Middle frontal gyrus (tissue), 1 donor: Measurements from ENCODE around the gene PTPRM.
"Not testable (repeated sequence)": the region's sequence is repeated elsewhere in the genome, so short reads cannot be mapped to it uniquely, and the experiment has no call there.

Experiments
- DNase-seq: peaks from one replicate; pipeline ENCODE4 v3.0.0-alpha.2; 2015; ENCODE audit warnings: low spot score; ENCODE audit errors: extremely low spot score

The PTPRM gene

GRCh38 chr18:7725897-7726296 is 158.8 kb downstream of the PTPRM start:
- no peak for DNase-seq

- no peak for DNase-seq
These were observed 159.4 kb downstream of the PTPRM start for GRCh38 chr18:7726522-7726921.

- no peak for DNase-seq
These were observed 160.4 kb downstream of the PTPRM start for GRCh38 chr18:7727361-7728076.

GRCh38 chr18:7728297-7728696 is 161.2 kb downstream of the PTPRM start:
- DNase-seq = no peak

GRCh38 chr18:7729868-7730267 is 162.8 kb downstream of the PTPRM start:
- DNase-seq = no peak

GRCh38 chr18:7730682-7731081 is 163.6 kb downstream of the PTPRM start:
- DNase-seq = no peak

GRCh38 chr18:7733642-7734041 is 166.5 kb downstream of the PTPRM start:
- no peak for DNase-seq

- DNase-seq = no peak
These were observed 168.1 kb downstream of the PTPRM start for GRCh38 chr18:7735196-7735595.

- no peak for DNase-seq
These were observed 168.6 kb downstream of the PTPRM start for GRCh38 chr18:7735626-7736175.

- not testable (repeated sequence) for DNase-seq
These were observed 169.4 kb downstream of the PTPRM start for GRCh38 chr18:7736526-7736925.

- no peak for DNase-seq
These were observed 170.4 kb downstream of the PTPRM start for GRCh38 chr18:7737550-7737949.

- no peak for DNase-seq
These were observed 173.7 kb downstream of the PTPRM start for GRCh38 chr18:7740821-7741220.

- DNase-seq = no peak
These were observed 174.5 kb downstream of the PTPRM start for GRCh38 chr18:7741640-7742039.

- peak; percentile 43 for DNase-seq
These were observed 175.1 kb downstream of the PTPRM start for GRCh38 chr18:7742224-7742623.

- no peak for DNase-seq
These were observed 176.1 kb downstream of the PTPRM start for GRCh38 chr18:7743256-7743655.

- DNase-seq = no peak
These were observed 179.0 kb downstream of the PTPRM start for GRCh38 chr18:7746106-7746505.

- no peak for DNase-seq
These were observed 181.3 kb downstream of the PTPRM start for GRCh38 chr18:7748251-7749007.

GRCh38 chr18:7749008-7749405 is 181.9 kb downstream of the PTPRM start:
- DNase-seq = no peak

- DNase-seq = no peak
These were observed 182.4 kb downstream of the PTPRM start for GRCh38 chr18:7749510-7749981.

- no peak for DNase-seq
These were observed 183.1 kb downstream of the PTPRM start for GRCh38 chr18:7750095-7750663.

- DNase-seq = no peak
These were observed 183.8 kb downstream of the PTPRM start for GRCh38 chr18:7750966-7751365.

GRCh38 chr18:7754258-7754657 is 187.1 kb downstream of the PTPRM start:
- no peak for DNase-seq
